ENCODE measurements around the gene ADAMTS2. TPM values are rescaled to one million over a fixed set of nuclear protein-coding genes. Genes with fewer than 3 reads are reported as not detected.

ADAMTS2 gene
- total RNA-seq, 1 experiment from 2014 or later: 3.9 TPM

DNA sequence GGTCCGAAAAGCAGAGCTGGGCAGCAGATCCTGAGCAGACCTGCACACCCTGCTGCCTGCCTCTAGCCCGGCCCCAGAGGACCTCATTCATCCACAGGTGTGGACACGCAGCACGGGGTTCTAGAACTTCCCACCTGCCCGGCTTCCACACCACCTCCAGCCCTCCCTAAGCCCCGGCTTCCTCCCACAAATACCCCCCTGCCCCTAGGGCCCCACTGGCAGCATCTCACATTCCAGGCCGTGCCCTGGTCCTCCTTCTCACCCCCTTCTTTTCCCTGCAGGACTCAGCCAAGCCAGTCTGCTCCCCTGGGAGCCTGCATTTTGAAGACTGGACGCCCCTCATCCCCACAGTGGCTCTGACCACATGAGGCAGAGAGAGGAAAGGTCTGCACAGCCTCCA, 138.9 kb downstream of the ADAMTS2 start:
- Histone ChIP-seq H3K36me3 (ENCODE audit: control insufficient read depth in 1 of 2, insufficient read depth in 2 of 2, low read length in 2 of 2) (no peaks in the 10 kb centered on the region), H3K4me1 (ENCODE audit: control insufficient read depth in 1 of 2, insufficient read depth in 2 of 2, low read length in 2 of 2) (peaks cover 0 to 6% of the 10 kb centered on the region in 2 experiments; a peak in 1 of 4 replicates), H3K4me2 (ENCODE audit: low read length) (no peak overlapping the region), H2AFZ (ENCODE audit: low read depth, low read length, poor library complexity, severe bottlenecking) (no peak overlapping the region), H3K9me2 (ENCODE audit: insufficient read depth) (no peaks in the 10 kb centered on the region), H3K9ac (ENCODE audit: low read length) (no peak overlapping the region), H3K27ac (ENCODE audit: low read depth, low read length) (no peak overlapping the region), H4K20me1 (ENCODE audit: insufficient read depth) (no peaks in the 10 kb centered on the region), H3K79me2 (ENCODE audit: insufficient read depth, low read length) (no peaks in the 10 kb centered on the region), H3K27me3 (ENCODE audit: insufficient read depth, low read length) (no peaks in the 10 kb centered on the region), H3K4me3 (replicated peaks in 1 of 2; ENCODE audit: low read depth in 1 of 2, low read length in 2 of 2) (no peak overlapping the region), H3K9me3 (ENCODE audit: control insufficient read depth in 1 of 2, insufficient read depth in 1 of 2, low read depth in 1 of 2, low read length in 2 of 2) (no peaks in the 10 kb centered on the region)
- CTCF ChIA-PET: no interaction called here
- no TSS peak for BruUV-seq (replicated peaks)
- RAD21 ChIA-PET (ENCODE audit: low non-redundant PET in 1 of 2, low total read pairs in 2 of 2, uncharacterized antibody in 2 of 2, unreplicated experiment in 2 of 2): no interaction called here
- no peak for DNase-seq (ENCODE audit: low read depth, low spot score)
- intact Hi-C loops (cut with micrococcal nuclease): no loop called here
- TF ChIP-seq POLR2AphosphoS5 (IDR thresholded peaks at IDR 0.05; ENCODE audit: low read depth, low read length) (no peak), CEBPB (IDR thresholded peaks at IDR 0.05; ENCODE audit: low read depth) (no peak), JUND (IDR thresholded peaks at IDR 0.05) (no peak), EZH2phosphoT487 (IDR thresholded peaks at IDR 0.05; ENCODE audit: borderline replicate concordance) (no peak), YY1 (IDR thresholded peaks at IDR 0.05; ENCODE audit: extremely low read depth, insufficient replicate concordance, low read depth, low read length) (no peak), EGR1 (IDR thresholded peaks at IDR 0.05; ENCODE audit: low read depth) (no peak), ZNF274 (IDR thresholded peaks at IDR 0.05; ENCODE audit: low read depth, low read length) (no peak), RAD21 (IDR thresholded peaks at IDR 0.05; ENCODE audit: low read depth) (no peak), CBX3 (IDR thresholded peaks at IDR 0.05; ENCODE audit: low read depth) (no peak), ELF1 (IDR thresholded peaks at IDR 0.05; ENCODE audit: borderline replicate concordance, low read depth) (no peak), FOSL1 (IDR thresholded peaks at IDR 0.05; ENCODE audit: low read depth) (no peak), TCF7L2 (IDR thresholded peaks at IDR 0.05; ENCODE audit: borderline replicate concordance, extremely low read depth, insufficient read depth, insufficient read length) (no peak), SIN3A (IDR thresholded peaks at IDR 0.05; ENCODE audit: low read depth) (no peak), SP1 (IDR thresholded peaks at IDR 0.05; ENCODE audit: low read depth) (no peak)
- TF ChIP-seq, protein P1, sequence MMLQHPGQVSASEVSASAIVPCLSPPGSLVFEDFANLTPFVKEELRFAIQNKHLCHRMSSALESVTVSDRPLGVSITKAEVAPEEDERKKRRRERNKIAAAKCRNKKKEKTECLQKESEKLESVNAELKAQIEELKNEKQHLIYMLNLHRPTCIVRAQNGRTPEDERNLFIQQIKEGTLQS (IDR thresholded peaks at IDR 0.05): no peak
- TF ChIP-seq, protein P2, sequence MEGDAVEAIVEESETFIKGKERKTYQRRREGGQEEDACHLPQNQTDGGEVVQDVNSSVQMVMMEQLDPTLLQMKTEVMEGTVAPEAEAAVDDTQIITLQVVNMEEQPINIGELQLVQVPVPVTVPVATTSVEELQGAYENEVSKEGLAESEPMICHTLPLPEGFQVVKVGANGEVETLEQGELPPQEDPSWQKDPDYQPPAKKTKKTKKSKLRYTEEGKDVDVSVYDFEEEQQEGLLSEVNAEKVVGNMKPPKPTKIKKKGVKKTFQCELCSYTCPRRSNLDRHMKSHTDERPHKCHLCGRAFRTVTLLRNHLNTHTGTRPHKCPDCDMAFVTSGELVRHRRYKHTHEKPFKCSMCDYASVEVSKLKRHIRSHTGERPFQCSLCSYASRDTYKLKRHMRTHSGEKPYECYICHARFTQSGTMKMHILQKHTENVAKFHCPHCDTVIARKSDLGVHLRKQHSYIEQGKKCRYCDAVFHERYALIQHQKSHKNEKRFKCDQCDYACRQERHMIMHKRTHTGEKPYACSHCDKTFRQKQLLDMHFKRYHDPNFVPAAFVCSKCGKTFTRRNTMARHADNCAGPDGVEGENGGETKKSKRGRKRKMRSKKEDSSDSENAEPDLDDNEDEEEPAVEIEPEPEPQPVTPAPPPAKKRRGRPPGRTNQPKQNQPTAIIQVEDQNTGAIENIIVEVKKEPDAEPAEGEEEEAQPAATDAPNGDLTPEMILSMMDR (IDR thresholded peaks at IDR 0.05 in 2 of 3, conservative IDR thresholded peaks at IDR 0.05 in 1 of 3; ENCODE audit: borderline replicate concordance in 1 of 3, insufficient read depth in 1 of 3, low read depth in 2 of 3, low read length in 2 of 3): no peak
- TF ChIP-seq, protein P3, sequence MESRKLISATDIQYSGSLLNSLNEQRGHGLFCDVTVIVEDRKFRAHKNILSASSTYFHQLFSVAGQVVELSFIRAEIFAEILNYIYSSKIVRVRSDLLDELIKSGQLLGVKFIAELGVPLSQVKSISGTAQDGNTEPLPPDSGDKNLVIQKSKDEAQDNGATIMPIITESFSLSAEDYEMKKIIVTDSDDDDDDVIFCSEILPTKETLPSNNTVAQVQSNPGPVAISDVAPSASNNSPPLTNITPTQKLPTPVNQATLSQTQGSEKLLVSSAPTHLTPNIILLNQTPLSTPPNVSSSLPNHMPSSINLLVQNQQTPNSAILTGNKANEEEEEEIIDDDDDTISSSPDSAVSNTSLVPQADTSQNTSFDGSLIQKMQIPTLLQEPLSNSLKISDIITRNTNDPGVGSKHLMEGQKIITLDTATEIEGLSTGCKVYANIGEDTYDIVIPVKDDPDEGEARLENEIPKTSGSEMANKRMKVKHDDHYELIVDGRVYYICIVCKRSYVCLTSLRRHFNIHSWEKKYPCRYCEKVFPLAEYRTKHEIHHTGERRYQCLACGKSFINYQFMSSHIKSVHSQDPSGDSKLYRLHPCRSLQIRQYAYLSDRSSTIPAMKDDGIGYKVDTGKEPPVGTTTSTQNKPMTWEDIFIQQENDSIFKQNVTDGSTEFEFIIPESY (IDR thresholded peaks at IDR 0.05; ENCODE audit: extremely low read depth, insufficient replicate concordance, low read length): no peak
- ATAC-seq: no peak
- POLR2A ChIA-PET: no interaction called here

Measured in HCT116 (cell line).